Esophagus muscularis mucosa (tissue), 4 donors: ENCODE data around the gene ENOX1. TPM values are rescaled to one million over a fixed set of nuclear protein-coding genes. Genes with fewer than 3 reads are reported as not detected.

Experiments used
- DNase-seq: peaks from one replicate; pipeline ENCODE4 v3.0.0-alpha.2; 2017; ENCODE audit errors: extremely low spot score
- H3K27ac ChIP-seq, 4 donors: fragments of 200-600 bp; sonication (generic); replicated peaks in 1 of 4; 1 replicate in 3 of 4; 2 replicates in 1 of 4; pipeline ENCODE4 v1.5.1; 2016 to 2019; ENCODE audit warnings: mild to moderate bottlenecking in 1 of 4
- H3K27me3 ChIP-seq, 4 donors: fragments of 200-600 bp; sonication (generic); one replicate each; pipeline versions ENCODE4 v1.5.1 to v1.6.0; 2016 to 2019
- H3K36me3 ChIP-seq, 4 donors: fragments of 200-600 bp; sonication (generic); one replicate each; pipeline ENCODE4 v1.5.1; 2016 to 2019
- H3K4me1 ChIP-seq, 4 donors: fragments of 200-600 bp; sonication (generic); one replicate each; pipeline ENCODE4 v1.5.1; 2016 to 2019
- H3K4me3 ChIP-seq, 4 donors: fragments of 200-600 bp; sonication (generic); 1 replicate in 2 of 4; 2 replicates in 2 of 4; pipeline ENCODE4 v1.5.1; 2016 to 2019; ENCODE audit warnings: mild to moderate bottlenecking in 4 of 4, moderate library complexity in 1 of 4
- H3K9me3 ChIP-seq, 4 donors: fragments of 200-600 bp; sonication (generic); 1 replicate in 3 of 4; 2 replicates in 1 of 4; pipeline ENCODE4 v1.5.1; 2016 to 2019
- CTCF ChIP-seq, 3 experiments: fragments of 200-600 bp in 2 of 3; fragments of 450-650 bp in 1 of 3; sonication (generic) in 2 of 3; IDR thresholded peaks; one replicate each; pipeline ENCODE4 v1.5.1; 2017 to 2019; ENCODE audit warnings: antibody characterized with exemption in 3 of 3, mild to moderate bottlenecking in 2 of 3, moderate library complexity in 1 of 3
- EP300 ChIP-seq: sonication (generic); formaldehyde crosslinking; IDR thresholded peaks from one replicate; pipeline ENCODE4 v1.6.1; 2017; ENCODE audit warnings: antibody characterized with exemption
- POLR2A ChIP-seq: fragments of 450-650 bp; IDR thresholded peaks from one replicate; pipeline ENCODE4 v1.6.1; 2017; ENCODE audit warnings: antibody characterized with exemption, moderate library complexity, mild to moderate bottlenecking, low read depth
- POLR2AphosphoS5 ChIP-seq, 2 donors: sonication (generic); formaldehyde crosslinking; IDR thresholded peaks; one replicate each; pipeline ENCODE4 v1.6.1; 2017; ENCODE audit warnings: antibody characterized with exemption in 2 of 2
- WGBS: methylation state at CpG from one replicate; pipeline ENCODE4 v1.1.5; 2018; 5-methylcytosine and 5-hydroxymethylcytosine counted together
- intact Hi-C: fragments of 100-400 bp; cut with DNase I; formaldehyde crosslinking; loops from one replicate; pipeline ENCODE4 v1.15.1; 2023
- total RNA-seq, 4 donors: library from RNA; depleted of rRNA; stranded (reverse); fragments of >200 nt; gene quantifications; one replicate each; pipeline versions ENCODE4 v1.1.0 to v1.2.1, GENCODE V29; 2016

ENOX1 gene
- total RNA-seq, 4 donors from 2014 or later, result 9.3 to 14.1 (median 12.4) TPM

DNA sequence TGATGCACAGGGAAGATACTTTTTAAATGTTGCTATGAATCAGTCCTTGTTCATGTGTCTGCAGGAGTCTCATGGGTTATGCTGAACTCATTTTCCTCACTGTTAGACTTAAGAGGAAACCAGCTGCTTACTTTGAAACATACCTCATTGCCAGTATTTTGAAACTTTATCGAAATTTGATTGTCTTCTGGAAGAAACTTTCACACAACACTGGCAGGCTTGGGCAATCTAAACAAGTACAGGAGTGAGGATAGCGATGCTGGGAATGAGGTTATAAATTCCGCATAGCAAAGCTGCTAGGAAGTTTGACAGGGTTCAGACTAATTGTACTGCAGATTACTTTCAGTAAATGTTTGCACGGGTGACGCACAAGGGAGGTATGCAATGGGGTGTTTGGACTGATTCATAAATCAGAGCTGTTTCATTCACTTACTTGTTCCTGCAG lies 517.7 kb downstream of the ENOX1 start:
- 20% methylated on average over 5 of the region's 5 CpGs for WGBS
- H3K9me3 ChIP-seq, result no peaks in the 10 kb centered on the region
- H3K4me3 ChIP-seq, result no peak overlapping the region
- peak; percentile 73 to 90 for TF ChIP-seq POLR2AphosphoS5 (IDR thresholded peaks at IDR 0.05)
- TF ChIP-seq POLR2A, result no peak
- no peak for TF ChIP-seq CTCF (IDR thresholded peaks at IDR 0.05)
- TF ChIP-seq EP300, result peak; percentile 98
- peak; percentile 93 for DNase-seq
- H3K36me3 ChIP-seq, result no peaks in the 10 kb centered on the region
- intact Hi-C loops, result loop anchor here (10.0 kb wide), 1 partner anchor 516 kb away; the partner anchor contains the start of gene ENOX1
- no peaks in the 10 kb centered on the region for H3K27me3 ChIP-seq
- H3K4me1 ChIP-seq, result peaks cover 23 to 32% (median 29%) of the 10 kb centered on the region in 4 donors
- peak overlapping the region; percentile 66 to 79 (median 75) for H3K27ac ChIP-seq

DNA sequence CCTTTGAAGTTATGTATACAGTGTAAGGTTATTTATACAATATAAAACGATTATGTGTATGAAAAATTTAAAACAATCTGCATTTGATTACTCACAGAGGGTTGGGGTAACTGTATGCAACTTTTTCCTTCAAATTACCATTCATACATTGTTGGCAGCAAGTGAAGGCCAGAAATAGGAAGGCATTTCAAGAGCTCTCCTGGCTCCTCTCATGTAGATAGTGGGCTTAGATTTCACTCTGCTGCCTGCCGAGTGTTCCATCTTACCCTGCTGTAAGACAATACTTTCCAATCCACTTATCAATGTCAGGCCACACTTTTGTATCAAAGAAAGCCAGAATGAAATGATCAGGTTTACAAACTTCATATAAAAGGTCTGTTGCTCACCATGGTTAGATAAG lies 518.1 kb downstream of the ENOX1 start:
- intact Hi-C loops, result loop anchor here (10.0 kb wide), 1 partner anchor 516 kb away; the partner anchor contains the start of gene ENOX1
- H3K27ac ChIP-seq, result peak overlapping the region; percentile 64 to 79 (median 71)
- H3K27me3 ChIP-seq, result no peaks in the 10 kb centered on the region
- WGBS, result 53% methylated on average over 2 of the region's 2 CpGs
- peaks cover 23 to 32% (median 29%) of the 10 kb centered on the region in 4 donors for H3K4me1 ChIP-seq
- DNase-seq, result peak; percentile 53
- no peaks in the 10 kb centered on the region for H3K36me3 ChIP-seq
- no peaks in the 10 kb centered on the region for H3K9me3 ChIP-seq
- no peak overlapping the region for H3K4me3 ChIP-seq
- no peak for TF ChIP-seq EP300

GRCh38 chr13:43267916-43268315 lies 518.9 kb downstream of the ENOX1 start:
- Histone ChIP-seq H3K36me3 (no peaks in the 10 kb centered on the region), H3K4me1 (peaks cover 23 to 32% (median 29%) of the 10 kb centered on the region in 4 donors), H3K27me3 (no peaks in the 10 kb centered on the region), H3K4me3 (no peak overlapping the region), H3K27ac (peak overlapping the region in 2 of 4 donors; percentile 76 to 79), H3K9me3 (no peaks in the 10 kb centered on the region)
- intact Hi-C loops, result loop anchor here (10.0 kb wide), 1 partner anchor 517 kb away; the partner anchor contains the start of gene ENOX1
- WGBS, result 93% methylated on average over 3 of the region's 3 CpGs
- no peak for TF ChIP-seq CTCF (IDR thresholded peaks at IDR 0.05)
- no peak for TF ChIP-seq EP300
- no peak for TF ChIP-seq POLR2AphosphoS5 (IDR thresholded peaks at IDR 0.05)
- no peak for TF ChIP-seq POLR2A
- DNase-seq, result peak; percentile 10

DNA sequence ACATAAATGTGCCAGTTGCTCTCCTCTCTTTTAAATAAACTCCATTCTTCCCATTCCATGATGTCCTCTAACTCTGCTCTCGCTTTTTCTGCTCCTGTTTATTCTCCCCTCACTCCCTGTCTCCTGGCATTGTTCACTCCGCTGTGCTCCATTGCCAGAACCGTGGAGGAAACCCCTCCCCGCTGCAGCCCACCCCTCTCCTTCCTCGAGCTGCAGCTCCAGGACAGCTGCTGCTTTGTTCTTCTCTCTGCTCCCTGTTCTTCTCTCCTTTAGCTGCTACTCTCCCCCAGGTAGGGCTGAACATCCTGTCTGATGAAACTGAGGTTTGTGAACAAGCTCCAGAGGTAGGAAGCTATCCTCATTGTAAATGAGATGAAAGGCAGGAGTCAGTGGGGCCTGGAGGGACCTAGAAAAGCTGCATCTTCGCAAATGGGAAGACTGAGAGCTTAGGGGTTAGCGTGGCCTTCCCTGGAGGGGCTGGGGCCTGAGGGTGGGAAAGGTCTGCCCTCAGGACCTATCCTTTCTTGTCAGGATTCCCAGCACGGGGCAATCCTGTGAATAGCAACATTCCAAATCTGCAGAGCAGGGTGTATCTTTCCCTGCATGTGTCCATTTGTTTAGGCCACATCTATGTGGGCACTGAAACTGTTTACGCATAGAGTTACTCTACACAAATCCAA lies 519.7 kb downstream of the ENOX1 start:
- 85% methylated on average over 9 of the region's 9 CpGs for WGBS
- Histone ChIP-seq H3K9me3 (no peaks in the 10 kb centered on the region), H3K4me1 (peaks cover 23 to 32% (median 29%) of the 10 kb centered on the region in 4 donors), H3K4me3 (no peak overlapping the region), H3K36me3 (no peaks in the 10 kb centered on the region), H3K27ac (no peak overlapping the region), H3K27me3 (no peaks in the 10 kb centered on the region)
- intact Hi-C loops, result loop anchor here (10.0 kb wide), 1 partner anchor 518 kb away; the partner anchor contains the start of gene ENOX1
- no peak for TF ChIP-seq CTCF (IDR thresholded peaks at IDR 0.05)
- no peak for TF ChIP-seq POLR2A
- TF ChIP-seq EP300, result no peak
- no peak for TF ChIP-seq POLR2AphosphoS5 (IDR thresholded peaks at IDR 0.05)
- DNase-seq, result peak; percentile 79

- intact Hi-C loops, result loop anchor here (10.0 kb wide), 1 partner anchor 520 kb away; the partner anchor contains the start of gene ENOX1
- H3K27ac ChIP-seq, result no peak overlapping the region
- TF ChIP-seq POLR2A (no peak), POLR2AphosphoS5 (IDR thresholded peaks at IDR 0.05) (no peak), EP300 (no peak), CTCF (IDR thresholded peaks at IDR 0.05) (no peak)
- H3K36me3 ChIP-seq, result no peaks in the 10 kb centered on the region
- WGBS, result 60% methylated on average over 4 of the region's 4 CpGs
- peak; percentile 39 for DNase-seq
- H3K4me3 ChIP-seq, result no peak overlapping the region
- H3K27me3 ChIP-seq, result no peaks in the 10 kb centered on the region
- H3K4me1 ChIP-seq, result peaks cover 10 to 18% (median 16%) of the 10 kb centered on the region in 4 donors
- no peaks in the 10 kb centered on the region for H3K9me3 ChIP-seq
Observed at GRCh38 chr13:43265028-43265427, 521.7 kb downstream of the ENOX1 start.
